CD4-positive, alpha-beta T cell treated with Interleukin-6 for 4 hours (primary cell): ENCODE results near the gene FANCG.
A peak's percentile ranks its signal among the peaks of the same experiment; 100 is the strongest.

Source experiments
- DNase-seq: peaks from one replicate; pipeline ENCODE4 v3.0.0-alpha.2; 2020; ENCODE audit warnings: mixed read lengths

Gene FANCG

DNA sequence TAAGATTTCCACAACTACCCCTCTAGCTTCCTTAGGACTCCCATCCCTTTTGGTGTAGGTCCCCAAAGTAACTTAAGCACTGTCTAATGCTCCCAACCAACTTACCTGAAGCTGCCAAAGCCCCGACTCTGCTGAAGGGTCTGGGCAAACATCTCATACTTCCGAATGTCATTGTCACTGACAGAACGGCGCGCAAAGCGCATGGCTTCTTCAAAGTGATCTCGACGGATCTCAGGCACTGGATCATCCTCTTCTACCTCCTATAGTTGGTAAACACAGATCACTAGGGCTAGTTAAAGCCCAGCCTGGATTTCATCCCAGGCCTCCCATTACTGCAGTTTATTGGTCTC lies 22.5 kb downstream of the FANCG start:
- no peak for DNase-seq

DNA sequence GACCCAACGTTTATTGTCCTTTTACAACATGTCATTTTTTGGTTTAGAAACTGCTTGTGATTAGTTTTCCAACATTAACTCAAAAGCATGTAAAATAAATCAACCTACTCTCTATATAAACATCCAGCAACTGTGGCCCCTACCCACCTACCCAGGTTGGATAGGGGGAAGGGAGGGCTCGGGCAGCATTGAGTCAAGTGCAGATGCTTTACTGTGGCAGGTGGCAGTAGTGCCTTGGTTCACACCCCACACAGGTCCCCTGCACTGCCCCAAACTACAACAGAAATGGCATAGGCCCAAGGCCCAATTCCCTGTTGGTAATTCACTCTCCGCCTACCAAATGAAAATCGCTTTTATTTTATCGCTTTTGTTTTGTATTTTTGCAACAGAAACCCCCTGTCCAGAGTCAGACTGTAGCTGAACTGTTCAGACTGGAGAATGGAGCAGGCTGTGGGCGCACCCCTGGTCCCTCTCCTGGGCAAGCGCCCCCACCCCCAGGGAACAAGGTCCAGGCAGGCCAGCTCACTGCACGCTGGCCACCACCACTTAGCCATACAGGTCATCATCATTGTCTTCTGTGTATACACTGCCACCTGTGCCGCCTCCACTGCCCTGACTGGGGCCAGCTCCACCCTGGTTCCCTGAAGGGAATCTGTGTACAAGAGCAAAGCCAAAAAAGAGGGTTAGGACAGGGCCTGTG lies 23.0 kb downstream of the FANCG start:
- DNase-seq, result no peak

DNA sequence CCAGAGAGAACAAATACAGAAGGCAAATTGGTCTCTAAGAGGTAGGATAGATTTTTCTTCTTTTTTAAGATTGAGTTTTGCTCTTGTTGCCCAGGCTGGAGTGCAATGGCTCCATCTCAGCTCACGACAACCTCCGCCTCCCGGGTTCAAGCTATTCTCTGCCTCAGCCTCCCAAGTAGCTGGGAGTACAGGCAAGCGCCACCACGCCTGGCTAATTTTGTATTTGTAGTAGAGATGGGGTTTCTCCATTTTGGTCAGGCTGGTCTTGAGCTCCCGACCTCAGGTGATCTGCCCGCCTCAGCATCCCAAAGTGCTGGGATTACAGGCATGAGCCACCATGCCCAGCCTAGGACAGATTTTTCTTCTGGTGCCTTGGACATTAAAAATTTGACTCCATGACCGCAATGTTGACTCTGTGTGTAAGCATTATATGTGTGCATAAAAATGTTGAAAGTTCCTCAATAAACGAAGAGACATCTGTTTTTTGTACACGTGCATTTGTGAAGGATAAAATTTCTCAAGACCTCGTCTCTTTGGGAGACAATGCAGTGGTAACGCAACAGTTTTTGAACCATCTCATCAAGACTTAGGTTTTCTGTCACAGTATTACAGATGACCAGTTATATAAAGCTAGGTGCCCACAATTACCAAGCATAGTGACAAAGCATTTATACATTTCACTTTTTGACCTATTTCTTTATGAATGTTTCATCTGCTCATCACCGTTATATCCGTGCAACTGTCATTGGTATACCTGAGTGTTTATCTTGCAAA lies 24.7 kb downstream of the FANCG start:
- no peak for DNase-seq

DNA sequence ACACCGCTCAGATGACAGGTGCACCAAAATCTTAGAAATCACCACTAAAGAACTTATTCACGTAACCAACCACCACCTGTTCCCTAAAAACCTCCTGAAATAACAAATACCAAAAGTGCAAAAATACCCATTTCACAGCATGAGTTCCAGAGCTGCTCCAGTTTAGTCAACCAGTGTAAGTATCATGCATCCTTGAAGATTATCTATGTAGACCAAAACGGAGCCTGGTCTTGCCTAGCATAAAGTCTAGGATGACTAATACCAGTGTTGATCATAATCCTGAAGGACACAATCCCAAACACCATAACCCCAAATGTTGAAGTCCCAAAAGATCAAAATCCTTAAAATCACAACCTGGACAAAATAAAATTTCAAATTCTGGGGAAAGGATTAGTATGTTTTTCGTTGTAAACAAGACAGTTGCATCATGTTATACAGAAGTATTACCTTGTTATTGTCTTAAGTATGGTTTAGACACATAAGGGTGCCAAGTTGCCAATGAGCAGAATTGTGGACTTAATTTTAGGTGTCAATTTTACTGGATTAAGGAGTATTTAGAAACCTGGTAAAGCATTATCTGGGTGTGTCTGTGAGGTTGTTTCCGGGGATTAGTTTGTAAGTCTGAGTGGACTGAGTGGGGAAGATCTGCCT lies 25.4 kb downstream of the FANCG start:
- no peak for DNase-seq

DNA sequence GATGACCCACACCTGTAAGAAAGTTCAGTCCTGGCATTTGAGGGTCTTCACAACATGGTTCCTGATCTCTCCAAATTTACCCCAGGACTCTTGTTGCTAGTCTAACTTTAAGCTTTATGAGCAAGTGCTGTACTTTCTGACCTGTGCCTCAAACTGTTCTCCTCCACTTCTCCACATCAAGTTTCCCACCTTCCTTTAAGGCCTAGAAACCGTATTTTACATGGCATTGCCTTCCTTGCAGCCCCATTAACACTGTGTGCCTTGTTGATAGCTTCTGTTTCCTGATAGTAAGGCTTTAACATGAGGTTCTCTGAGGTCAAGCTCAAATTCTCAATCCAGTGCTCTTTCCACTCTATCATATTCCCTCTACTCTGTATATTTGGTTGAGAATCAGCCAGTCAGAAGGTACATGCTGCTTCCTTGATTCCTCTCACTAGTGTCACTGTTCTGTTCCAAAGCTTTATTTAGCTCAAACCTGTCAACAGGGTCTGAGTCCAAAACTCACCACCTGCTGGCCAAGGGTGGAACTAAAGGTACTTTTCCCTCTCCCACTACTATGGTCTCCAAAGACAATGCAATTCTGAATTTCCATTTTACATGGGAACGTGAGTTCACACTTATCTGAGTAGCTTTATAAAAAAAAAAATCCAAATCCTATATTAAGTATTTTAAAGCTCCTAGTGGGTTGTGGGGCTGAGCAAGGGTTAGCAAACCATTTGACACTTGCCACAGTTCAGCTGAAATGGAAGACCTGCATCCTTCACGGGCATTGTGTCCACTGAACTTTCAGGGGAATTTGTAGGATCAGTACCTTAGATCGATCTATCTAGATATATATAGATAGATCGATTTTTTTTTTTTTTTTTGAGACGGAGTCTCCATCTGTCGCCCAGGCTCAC lies 28.4 kb downstream of the FANCG start:
- peak; percentile 56 for DNase-seq

DNA sequence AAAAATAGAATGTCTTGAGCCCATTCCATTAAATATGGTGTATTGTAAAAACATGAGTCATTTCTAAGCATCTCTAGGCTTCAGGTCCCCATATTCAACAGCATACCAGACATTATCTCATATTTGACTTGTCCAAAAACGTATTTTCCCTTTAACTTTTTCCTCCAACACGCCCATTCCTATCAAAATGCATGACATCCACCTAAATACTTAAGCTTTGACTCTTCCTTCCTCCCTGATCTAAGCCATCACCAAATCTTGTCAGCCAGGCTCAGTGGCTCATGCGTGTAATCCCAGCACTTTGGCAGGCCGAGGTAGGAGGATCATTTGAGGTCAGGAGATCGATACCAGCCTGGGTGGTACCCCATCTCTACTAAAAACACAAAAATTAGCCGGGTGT lies 31.2 kb downstream of the FANCG start:
- DNase-seq, result no peak

DNA sequence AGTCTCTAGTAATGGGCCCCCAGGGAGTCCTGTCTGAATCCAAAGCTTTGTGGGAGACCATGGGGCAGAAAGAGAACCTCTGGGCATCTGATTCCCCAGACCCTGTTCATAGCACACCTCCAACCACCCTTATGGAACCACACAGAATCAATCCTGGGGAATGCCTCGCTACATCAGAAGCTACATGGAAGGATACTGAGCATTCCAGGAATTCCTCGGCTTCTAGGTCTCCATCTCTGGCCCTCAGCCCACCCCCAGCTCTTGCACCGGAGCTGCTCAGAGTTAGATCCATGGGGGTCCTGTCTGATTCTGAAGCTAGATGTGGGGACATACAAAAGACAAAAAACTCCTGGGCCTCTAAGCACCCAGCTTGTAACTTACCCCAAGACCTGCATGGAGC lies 35.7 kb downstream of the FANCG start:
- DNase-seq, result no peak

DNA sequence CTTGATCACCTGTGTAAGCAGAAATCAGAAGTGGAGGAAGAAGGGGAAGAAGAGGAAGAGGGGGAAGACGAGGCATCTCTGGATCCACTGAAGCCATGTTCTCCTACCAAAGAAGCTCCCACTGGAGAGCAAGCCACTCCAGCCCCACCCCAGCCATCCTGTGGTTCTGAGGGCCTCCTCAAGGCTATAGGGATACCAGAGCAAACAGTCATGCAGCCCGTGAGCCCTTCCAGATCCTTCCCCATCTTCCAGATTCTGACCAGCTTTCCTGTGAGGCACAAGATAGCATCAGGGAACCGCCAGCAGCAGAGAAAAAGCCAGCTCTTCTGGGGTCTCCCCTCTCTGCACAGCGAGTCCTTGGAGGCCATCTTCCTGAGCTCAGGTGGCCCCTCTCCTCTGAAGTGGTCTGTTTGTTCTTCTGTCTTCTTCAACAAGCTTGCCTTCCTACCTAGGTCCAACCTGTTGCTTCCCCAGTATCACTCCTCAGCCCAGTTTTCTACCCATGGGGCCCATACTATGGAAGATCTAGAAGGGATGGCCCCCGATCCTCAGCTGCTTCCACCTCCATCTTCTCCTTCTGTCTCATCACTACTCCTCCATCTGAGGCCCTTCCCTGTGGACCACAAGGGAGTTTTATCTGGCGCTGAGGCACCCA lies 36.7 kb downstream of the FANCG start:
- no peak for DNase-seq

DNA sequence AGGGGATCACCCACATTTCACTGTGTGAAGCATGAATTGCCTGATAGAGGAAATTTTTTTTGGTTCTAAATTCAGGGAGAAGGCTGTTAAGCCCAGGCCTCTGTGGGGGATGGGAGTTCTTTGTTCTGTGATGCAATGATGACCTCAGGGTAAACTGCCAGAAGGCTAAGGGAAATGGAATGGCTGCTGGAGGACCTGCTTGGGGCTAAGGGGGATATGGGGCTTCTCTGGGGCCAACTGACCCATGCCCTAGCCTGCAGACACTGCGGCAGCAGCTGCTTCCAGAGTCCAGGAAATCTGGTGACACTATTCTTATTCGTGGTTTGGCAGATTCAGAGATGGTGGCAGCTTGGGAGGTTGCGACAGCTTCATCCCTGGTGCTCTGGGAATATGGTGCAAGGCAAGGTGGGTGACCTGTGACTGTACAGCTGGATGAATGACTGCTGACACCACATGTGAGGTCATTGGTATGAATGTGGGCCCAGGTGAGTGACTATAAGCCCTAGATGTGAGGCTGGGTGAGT lies 37.6 kb downstream of the FANCG start:
- DNase-seq, result no peak

DNA sequence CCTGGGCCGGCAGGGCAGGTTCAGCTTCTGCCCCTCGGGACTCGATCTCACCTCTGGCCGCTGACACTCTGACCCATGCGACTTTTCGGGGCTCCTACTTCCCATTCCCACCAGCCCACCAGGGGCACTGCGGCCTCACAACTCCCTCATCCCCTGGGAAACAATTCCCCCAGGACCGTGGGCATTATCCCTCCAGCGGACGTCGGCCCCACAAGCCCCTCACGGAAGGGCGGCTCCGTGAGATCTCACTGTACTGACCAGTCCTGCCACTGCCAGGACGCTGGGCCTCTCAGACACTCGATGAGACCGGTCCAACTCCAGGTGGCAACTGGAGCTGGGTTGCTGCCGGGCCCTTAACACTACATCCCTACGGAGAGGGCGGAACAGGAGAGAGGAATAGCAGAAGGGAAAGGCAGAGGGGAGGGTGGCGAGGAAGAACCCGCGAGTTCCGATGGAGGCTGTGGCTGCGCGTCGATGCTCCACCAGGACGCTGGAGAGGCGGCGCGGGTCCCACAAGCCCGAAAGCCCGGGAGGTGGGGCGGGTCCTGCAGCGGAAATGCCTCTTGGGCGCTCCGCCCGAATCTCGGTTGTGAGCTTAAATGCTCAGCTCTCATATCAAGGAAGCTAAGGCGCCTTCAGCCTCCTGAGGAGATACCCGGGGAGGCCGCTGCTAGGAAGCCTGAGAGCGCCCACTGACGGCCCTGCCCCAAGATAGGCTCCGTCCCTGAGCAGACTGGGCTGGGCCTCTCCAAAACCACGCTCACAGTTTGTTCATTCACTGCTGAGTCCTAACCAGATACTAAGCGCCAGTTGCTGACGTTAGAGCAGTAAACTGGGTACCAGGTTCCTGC lies 43.7 kb downstream of the FANCG start:
- DNase-seq, result peak; percentile 67

DNA sequence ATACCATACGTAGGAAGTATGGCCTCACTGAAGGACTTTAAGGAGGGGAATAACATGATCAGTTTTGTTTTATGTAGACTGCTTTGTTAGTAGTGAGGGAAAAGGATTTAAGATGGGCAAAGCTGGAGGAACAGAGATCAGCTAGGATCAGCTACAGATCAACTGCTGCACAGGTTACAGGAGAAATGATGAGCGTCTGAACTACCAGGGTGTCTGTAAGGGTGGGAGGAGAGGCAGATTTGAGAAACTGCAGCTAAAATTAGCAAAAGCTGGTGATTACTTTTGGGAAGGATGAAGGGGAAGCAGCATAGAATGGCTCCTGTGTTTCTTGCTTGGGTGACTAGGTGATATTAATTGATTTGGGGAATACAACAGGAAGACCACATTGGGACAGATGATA lies 46.6 kb downstream of the FANCG start:
- DNase-seq, result no peak

DNA sequence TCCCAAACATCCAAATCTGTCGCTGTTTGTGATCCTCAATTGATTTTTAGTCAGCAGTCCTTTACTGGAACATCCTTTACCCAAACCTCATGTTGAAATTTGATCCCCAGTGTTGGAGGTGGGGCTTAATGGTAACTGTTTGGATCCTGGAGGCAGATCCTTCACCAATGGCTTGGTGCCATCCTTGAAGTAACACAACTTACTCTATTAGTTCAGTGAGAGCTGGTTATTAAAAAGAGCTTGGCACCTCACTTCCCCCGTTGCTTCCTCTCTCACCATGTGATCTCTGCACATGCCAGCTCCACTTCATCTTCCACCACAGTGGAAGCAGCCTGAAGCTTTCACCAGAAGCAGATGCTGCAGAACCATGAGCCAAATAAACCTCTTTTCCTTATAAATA lies 49.9 kb downstream of the FANCG start:
- DNase-seq, result no peak

DNA sequence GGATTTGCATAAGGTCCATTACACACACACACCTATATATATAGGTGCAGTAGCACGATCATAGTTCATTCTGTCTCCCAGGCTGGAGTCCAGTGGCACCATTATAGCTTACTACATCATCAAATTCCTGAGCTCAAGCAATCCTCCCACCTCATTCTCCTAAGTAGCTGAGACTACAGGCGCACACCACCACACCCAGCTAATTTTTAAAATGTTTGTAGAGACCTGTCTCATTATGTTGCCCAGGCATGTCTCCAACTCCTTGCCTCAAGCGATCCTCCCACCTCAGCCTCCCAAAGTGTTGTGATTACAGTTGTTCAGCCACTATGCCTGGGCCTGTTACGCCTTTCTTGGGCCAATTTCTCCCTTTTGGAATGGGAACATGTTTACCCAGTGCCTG lies 50.5 kb downstream of the FANCG start:
- DNase-seq, result no peak

DNA sequence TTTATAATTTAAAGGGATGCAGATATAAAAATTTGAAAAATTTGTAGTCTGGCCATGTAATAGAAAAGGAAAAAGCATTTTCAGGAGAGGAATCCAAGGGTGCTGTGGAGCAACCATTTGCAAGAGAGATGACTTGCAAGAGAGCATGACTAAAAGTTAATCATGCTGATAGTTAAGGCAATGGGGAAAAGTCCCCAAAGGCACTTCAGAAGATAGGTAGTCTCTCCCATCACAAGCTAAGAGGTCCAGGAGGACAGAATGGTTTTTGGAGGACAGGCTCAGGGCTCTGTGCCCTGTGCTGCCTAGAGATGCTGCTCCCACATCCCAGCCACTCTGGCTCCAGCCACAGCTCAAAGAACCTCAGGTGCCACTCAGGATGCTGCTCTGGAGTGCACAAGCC lies 51.4 kb downstream of the FANCG start:
- no peak for DNase-seq

DNA sequence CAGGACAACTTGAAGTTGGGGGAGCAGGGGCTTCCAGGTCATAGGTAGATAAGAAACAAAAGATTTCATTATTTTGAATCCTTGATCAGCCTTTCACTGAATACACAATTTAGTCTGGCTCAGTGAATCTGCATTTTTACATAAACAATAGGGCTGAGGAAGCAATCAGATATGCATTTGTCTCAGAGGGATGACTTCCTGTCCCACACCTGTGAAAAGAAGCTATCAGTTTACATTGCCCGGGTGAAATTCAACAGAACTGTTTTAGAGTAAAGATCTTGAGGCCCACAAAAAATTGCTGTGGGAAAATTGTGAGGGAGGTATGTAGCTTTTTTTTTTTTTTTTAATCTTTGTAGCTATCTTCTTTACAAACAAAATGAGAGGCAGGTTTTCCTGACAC lies 51.9 kb downstream of the FANCG start:
- no peak for DNase-seq

DNA sequence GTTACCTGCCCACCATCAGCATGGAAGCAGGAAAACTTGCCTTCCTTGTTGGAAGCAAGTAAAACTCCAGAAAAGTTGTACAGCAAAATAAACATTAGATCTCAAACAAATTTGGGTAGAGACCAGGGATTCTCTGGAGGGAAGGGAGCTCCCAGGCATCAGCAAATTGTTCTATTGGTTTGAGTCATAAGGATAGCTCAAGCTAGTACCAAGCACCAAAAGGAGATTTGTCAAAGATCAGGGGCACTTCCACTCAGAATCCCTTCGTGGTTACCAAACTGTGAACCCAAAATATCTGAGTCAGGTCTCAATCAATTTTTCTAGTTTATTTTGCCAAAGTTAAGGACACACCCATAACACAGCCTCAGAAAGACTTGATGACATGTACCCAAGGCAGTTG lies 52.4 kb downstream of the FANCG start:
- DNase-seq, result no peak

DNA sequence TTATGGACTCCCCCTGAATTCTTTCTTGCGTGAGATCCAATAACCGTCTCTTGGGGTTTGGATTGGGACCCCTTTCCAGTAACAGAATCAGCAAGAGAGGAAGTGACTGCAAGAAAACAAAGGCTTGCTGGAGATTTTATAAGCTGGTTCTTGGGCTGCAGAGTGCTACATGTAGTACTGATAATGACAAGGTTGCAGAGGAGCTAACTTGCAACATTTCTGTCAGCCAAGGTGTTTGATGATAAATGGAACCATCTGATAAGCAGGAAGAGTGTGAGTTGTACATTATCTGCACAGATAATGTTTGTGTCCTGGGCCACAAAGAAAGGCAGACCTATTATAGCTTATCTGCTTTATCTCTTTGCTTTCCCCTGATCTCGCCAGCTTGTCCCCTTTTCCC lies 53.1 kb downstream of the FANCG start:
- no peak for DNase-seq
